Liver (tissue), 9 donors: ENCODE data around the gene MIOX. TPM values are rescaled to one million over a fixed set of nuclear protein-coding genes. Genes with fewer than 3 reads are reported as not detected.

ENCODE experiments used
- DNase-seq: peaks from one replicate; pipeline ENCODE4 v3.0.0-alpha.2; 2017; ENCODE audit warnings: low spot score
- H3K27ac ChIP-seq, 2 donors: one replicate each; pipeline ENCODE4 v1.7.0; 2013; ENCODE audit warnings: inconsistent platforms in 2 of 2, low read length in 2 of 2, control low read depth in 1 of 2, low read depth in 1 of 2, mild to moderate bottlenecking in 1 of 2
- H3K27me3 ChIP-seq, 4 donors: one replicate each; pipeline versions ENCODE4 v1.6.1 to v1.7.0; 2013; ENCODE audit warnings: low read length in 3 of 4, inconsistent platforms in 1 of 4, mild to moderate bottlenecking in 1 of 4, moderate library complexity in 1 of 4; ENCODE audit not compliant: control insufficient read depth in 4 of 4, insufficient read depth in 4 of 4
- H3K36me3 ChIP-seq, 4 donors: one replicate each; pipeline versions ENCODE4 v1.6.1 to v1.7.0; 2013; ENCODE audit warnings: low read length in 3 of 4, mild to moderate bottlenecking in 3 of 4, low read depth in 1 of 4, moderate library complexity in 1 of 4; ENCODE audit not compliant: control insufficient read depth in 4 of 4, insufficient read depth in 3 of 4
- H3K4me1 ChIP-seq, 4 donors: one replicate each; pipeline versions ENCODE4 v1.6.1 to v1.7.0; 2013; ENCODE audit warnings: low read length in 3 of 4, mild to moderate bottlenecking in 3 of 4, moderate library complexity in 1 of 4; ENCODE audit not compliant: control insufficient read depth in 4 of 4, insufficient read depth in 4 of 4
- H3K4me3 ChIP-seq, 3 donors: one replicate each; pipeline versions ENCODE4 v1.6.1 to v1.7.0; 2013; ENCODE audit warnings: low read length in 3 of 3, control low read depth in 1 of 3, low read depth in 1 of 3, mild to moderate bottlenecking in 1 of 3
- H3K9ac ChIP-seq, 2 donors: one replicate each; pipeline ENCODE4 v1.7.0; 2013; ENCODE audit warnings: low read length in 2 of 2, mild to moderate bottlenecking in 2 of 2, moderate library complexity in 2 of 2, control low read depth in 1 of 2, low read depth in 1 of 2
- H3K9me3 ChIP-seq, 4 donors: one replicate each; pipeline versions ENCODE4 v1.6.1 to v1.7.0; 2013; ENCODE audit warnings: low read length in 3 of 4; ENCODE audit not compliant: control insufficient read depth in 4 of 4
- ATF3 ChIP-seq: IDR thresholded peaks from 2 replicates; pipeline ENCODE4 v1.6.1; 2016; ENCODE audit warnings: antibody characterized with exemption
- CTCF ChIP-seq: fragments of 150-350 bp; IDR thresholded peaks from 2 replicates; pipeline ENCODE4 v1.5.1; 2017; ENCODE audit warnings: improper control_type of control experiment, low read depth, low read length; ENCODE audit not compliant: missing input control
- EGR1 ChIP-seq, 2 donors: IDR thresholded peaks; 2 replicates each; pipeline ENCODE4 v1.6.1; 2016 to 2018; ENCODE audit warnings: antibody characterized with exemption in 2 of 2, low read depth in 2 of 2
- FOXA1 ChIP-seq: IDR thresholded peaks from 2 replicates; pipeline ENCODE4 v1.6.1; 2016; ENCODE audit warnings: antibody characterized with exemption
- FOXA2 ChIP-seq: IDR thresholded peaks from 2 replicates; pipeline ENCODE4 v1.6.1; 2016; ENCODE audit warnings: antibody characterized with exemption
- GABPA ChIP-seq, 2 donors: IDR thresholded peaks in 1 of 2; conservative IDR thresholded peaks in 1 of 2; 2 replicates each; pipeline ENCODE4 v1.6.1; 2016; ENCODE audit warnings: antibody characterized with exemption in 2 of 2, mild to moderate bottlenecking in 1 of 2, moderate library complexity in 1 of 2
- HNF4A ChIP-seq, 2 donors: conservative IDR thresholded peaks; 2 replicates each; pipeline ENCODE4 v1.6.1; 2016; ENCODE audit warnings: antibody characterized with exemption in 2 of 2, mild to moderate bottlenecking in 2 of 2
- HNF4G ChIP-seq: IDR thresholded peaks from 2 replicates; pipeline ENCODE4 v1.6.1; 2016; ENCODE audit warnings: antibody characterized with exemption
- JUND ChIP-seq, 2 donors: IDR thresholded peaks; 2 replicates each; pipeline ENCODE4 v1.6.1; 2016; ENCODE audit warnings: antibody characterized with exemption in 2 of 2
- NR2F2 ChIP-seq: IDR thresholded peaks from 2 replicates; pipeline ENCODE4 v1.6.1; 2016; ENCODE audit warnings: antibody characterized with exemption
- RAD21 ChIP-seq, 2 donors: IDR thresholded peaks; 2 replicates each; pipeline ENCODE4 v1.6.1; 2016; ENCODE audit warnings: antibody characterized with exemption in 2 of 2, mild to moderate bottlenecking in 2 of 2
- REST ChIP-seq: IDR thresholded peaks from 2 replicates; pipeline ENCODE4 v1.6.1; 2016; ENCODE audit warnings: antibody characterized with exemption, mild to moderate bottlenecking
- RXRA ChIP-seq, 2 donors: IDR thresholded peaks; 2 replicates each; pipeline ENCODE4 v1.6.1; 2017 to 2018; ENCODE audit warnings: antibody characterized with exemption in 2 of 2, mild to moderate bottlenecking in 1 of 2
- SP1 ChIP-seq: IDR thresholded peaks from 2 replicates; pipeline ENCODE4 v1.6.1; 2018; ENCODE audit warnings: antibody characterized with exemption, mild to moderate bottlenecking
- TAF1 ChIP-seq: conservative IDR thresholded peaks from 2 replicates; pipeline ENCODE4 v1.6.1; 2016; ENCODE audit warnings: antibody characterized with exemption, mild to moderate bottlenecking
- YY1 ChIP-seq: IDR thresholded peaks from 2 replicates; pipeline ENCODE4 v1.6.1; 2016; ENCODE audit warnings: antibody characterized with exemption, mild to moderate bottlenecking
- ZBTB33 ChIP-seq: IDR thresholded peaks from 2 replicates; pipeline ENCODE4 v1.6.1; 2016; ENCODE audit warnings: antibody characterized with exemption
- WGBS: extraction: QIAGEN DNeasy Blood & Tissue Kit; methylation state at CpG from one replicate; pipeline ENCODE4 v1.1.7; 2013; 5-methylcytosine and 5-hydroxymethylcytosine counted together
- polyA plus RNA-seq, 2 donors: library from polyadenylated mRNA; stranded (reverse) in 1 of 2; unstranded in 1 of 2; fragments of 200-250 nt in 1 of 2; fragments of >200 nt in 1 of 2; fragmentation: Nextera tagmentation in 1 of 2; extraction: Ambion mirVana in 1 of 2; gene quantifications; one replicate each; pipeline versions ENCODE4 v1.2.1 to v1.2.3, GENCODE V29; 2013 to 2015
- total RNA-seq, 2 donors: library from RNA; depleted of rRNA; stranded (reverse); fragments of >200 nt; gene quantifications; one replicate each; pipeline ENCODE4 v1.2.3, GENCODE V29; 2014
- TF ChIP-seq, protein P1 (sequence below): IDR thresholded peaks from 2 replicates; pipeline ENCODE4 v1.6.1; 2016; ENCODE audit warnings: antibody characterized with exemption
- donor health status: healthy.
- donor health status: healthy.
- donor health status: healthy.
- donor health status: healthy.
- donor health status: healthy.

The MIOX gene
- total and polyA plus RNA-seq, 4 donors: not detected

GRCh38 chr22:50489363-50490243 lies 2.9 kb downstream of the MIOX start:
- H3K4me3 ChIP-seq: no peak overlapping the region
- no peaks in the 10 kb centered on the region for H3K9me3 ChIP-seq
- no peaks in the 10 kb centered on the region for H3K27me3 ChIP-seq
- 84% methylated on average over 31 of the region's 31 CpGs for WGBS
- no peak overlapping the region for H3K27ac ChIP-seq
- H3K4me1 ChIP-seq: peaks cover 0 to 10% (median 5%) of the 10 kb centered on the region in 4 donors
- no peaks in the 10 kb centered on the region for H3K36me3 ChIP-seq
- no peak for DNase-seq
- no peak overlapping the region for H3K9ac ChIP-seq
- TF ChIP-seq ATF3 (no peak), REST (no peak), EGR1 (IDR thresholded peaks at IDR 0.05; ENCODE audit: low read depth in 2 of 2) (no peak), FOXA1 (no peak), JUND (IDR thresholded peaks at IDR 0.05) (no peak), YY1 (no peak), TAF1 (no peak), RXRA (IDR thresholded peaks at IDR 0.05) (no peak), HNF4G (no peak), HNF4A (conservative IDR thresholded peaks at IDR 0.05) (no peak), SP1 (no peak), CTCF (no peak), RAD21 (IDR thresholded peaks at IDR 0.05) (no peak), GABPA (IDR thresholded peaks at IDR 0.05 in 1 of 2, conservative IDR thresholded peaks at IDR 0.05 in 1 of 2) (no peak), NR2F2 (no peak), FOXA2 (no peak), ZBTB33 (no peak)
- TF ChIP-seq, protein P1, sequence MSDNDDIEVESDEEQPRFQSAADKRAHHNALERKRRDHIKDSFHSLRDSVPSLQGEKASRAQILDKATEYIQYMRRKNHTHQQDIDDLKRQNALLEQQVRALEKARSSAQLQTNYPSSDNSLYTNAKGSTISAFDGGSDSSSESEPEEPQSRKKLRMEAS: no peak
